MM.1S (cell line): ENCODE results near the gene DRICH1.

Experiments used
- CTCF ChIP-seq: fragments of 300-600 bp; sonication (generic); IDR thresholded peaks from 2 replicates; pipeline ENCODE4 v1.5.1; 2016; ENCODE audit warnings: antibody characterized with exemption, low read length, mixed read lengths
- EZH2 ChIP-seq: fragments of 300-600 bp; sonication (generic); optimal IDR thresholded peaks from 2 replicates; pipeline ENCODE3; 2017; ENCODE audit warnings: low read depth, mild to moderate bottlenecking, antibody characterized with exemption, low read length, mixed read lengths
- EZH2phosphoT487 ChIP-seq: fragments of 300-600 bp; sonication (generic); IDR thresholded peaks from 2 replicates; pipeline ENCODE4 v1.6.1; 2018; ENCODE audit warnings: antibody characterized with exemption, low read length

- no peak for TF ChIP-seq CTCF
- TF ChIP-seq EZH2phosphoT487, result no peak
- no peak for TF ChIP-seq EZH2
Observed at GRCh38 chr22:23598805-23599518, 33.2 kb downstream of the DRICH1 start.
